Mesenchymal stem cell (in vitro differentiated cells and primary cell): ENCODE results near the gene ACBD6.
"Not testable (repeated sequence)": the region's sequence is repeated elsewhere in the genome, so short reads cannot be mapped to it uniquely, and the experiment has no call there.

ENCODE experiments used
- DNase-seq: peaks from one replicate; pipeline ENCODE4 v3.0.0-alpha.2; 2013
- H2AFZ ChIP-seq: one replicate; pipeline ENCODE4 v1.6.1; 2013; ENCODE audit warnings: low read depth, mild to moderate bottlenecking, control low read depth, inconsistent platforms, low read length, moderate library complexity
- H2AK5ac ChIP-seq: 2 replicates; pipeline ENCODE4 v1.6.1; 2013; ENCODE audit warnings: low read length, moderate library complexity, mild to moderate bottlenecking, inconsistent platforms; ENCODE audit not compliant: severe bottlenecking
- H2BK120ac ChIP-seq: one replicate; pipeline ENCODE4 v1.6.1; 2013; ENCODE audit warnings: low read depth, mild to moderate bottlenecking, inconsistent platforms, low read length, moderate library complexity
- H2BK12ac ChIP-seq, 2 experiments: one replicate each; pipeline ENCODE4 v1.6.1; 2013; ENCODE audit warnings: inconsistent platforms in 2 of 2, low read length in 2 of 2, mild to moderate bottlenecking in 2 of 2, moderate library complexity in 2 of 2, control low read depth in 1 of 2
- H2BK15ac ChIP-seq: one replicate; pipeline ENCODE4 v1.6.1; 2013; ENCODE audit warnings: mild to moderate bottlenecking, low read depth, inconsistent platforms; ENCODE audit not compliant: poor library complexity, severe bottlenecking
- H2BK5ac ChIP-seq: 2 replicates; pipeline ENCODE4 v1.6.1; 2013; ENCODE audit warnings: low read depth, mild to moderate bottlenecking, low read length, control low read depth, inconsistent platforms; ENCODE audit not compliant: poor library complexity, severe bottlenecking
- H3K14ac ChIP-seq, 2 experiments: one replicate each; pipeline ENCODE4 v1.6.1; 2013; ENCODE audit warnings: inconsistent platforms in 2 of 2, low read length in 2 of 2, control low read depth in 1 of 2, mild to moderate bottlenecking in 1 of 2, moderate library complexity in 1 of 2
- H3K18ac ChIP-seq, 2 experiments: one replicate each; pipeline ENCODE4 v1.6.1; 2013; ENCODE audit warnings: inconsistent platforms in 2 of 2, low read length in 2 of 2, control low read depth in 1 of 2, low read depth in 1 of 2, mild to moderate bottlenecking in 1 of 2
- H3K23ac ChIP-seq, 2 experiments: one replicate each; pipeline ENCODE4 v1.6.1; 2013; ENCODE audit warnings: inconsistent platforms in 2 of 2, low read length in 2 of 2, mild to moderate bottlenecking in 2 of 2, moderate library complexity in 2 of 2, control low read depth in 1 of 2
- H3K27ac ChIP-seq: 2 replicates; pipeline ENCODE4 v1.5.1; 2013; ENCODE audit warnings: mild to moderate bottlenecking, moderate library complexity, low read length, control low read depth, inconsistent platforms; ENCODE audit not compliant: poor library complexity, severe bottlenecking
- H3K27me3 ChIP-seq, 2 experiments: 2 replicates each; pipeline versions ENCODE4 v1.6.1 to v1.7.0; 2013; ENCODE audit warnings: low read length in 2 of 2, mild to moderate bottlenecking in 2 of 2, moderate library complexity in 2 of 2, control low read depth in 1 of 2, inconsistent platforms in 1 of 2; ENCODE audit not compliant: control insufficient read depth in 1 of 2, insufficient read depth in 1 of 2
- H3K36me3 ChIP-seq, 2 experiments: 2 replicates each; pipeline versions ENCODE4 v1.6.1 to v1.7.0; 2013; ENCODE audit warnings: low read length in 2 of 2, control low read depth in 1 of 2, inconsistent platforms in 1 of 2, low read depth in 1 of 2, mild to moderate bottlenecking in 1 of 2; ENCODE audit not compliant: insufficient read depth in 2 of 2, control insufficient read depth in 1 of 2
- H3K4ac ChIP-seq, 2 experiments: one replicate each; pipeline ENCODE4 v1.6.1; 2013; ENCODE audit warnings: inconsistent platforms in 2 of 2, low read length in 2 of 2, mild to moderate bottlenecking in 2 of 2, moderate library complexity in 2 of 2, control low read depth in 1 of 2, low read depth in 1 of 2
- H3K4me1 ChIP-seq: 2 replicates; pipeline ENCODE4 v1.6.1; 2013; ENCODE audit warnings: low read depth, low read length, control low read depth; ENCODE audit not compliant: control insufficient read depth, insufficient read depth
- H3K4me2 ChIP-seq: 2 replicates; pipeline ENCODE4 v1.6.1; 2013; ENCODE audit warnings: low read length, mild to moderate bottlenecking, inconsistent platforms; ENCODE audit not compliant: poor library complexity, severe bottlenecking
- H3K4me3 ChIP-seq, 2 experiments: 2 replicates each; pipeline versions ENCODE4 v1.5.1 to v1.7.0; 2013; ENCODE audit warnings: low read length in 2 of 2, mild to moderate bottlenecking in 2 of 2, control low read depth in 1 of 2, low read depth in 1 of 2; ENCODE audit not compliant: insufficient read depth in 1 of 2
- H3K79me1 ChIP-seq: replicated peaks from 2 replicates; pipeline ENCODE4 v1.6.1; 2013; ENCODE audit warnings: mild to moderate bottlenecking, control low read depth, low read length, inconsistent platforms; ENCODE audit not compliant: poor library complexity, severe bottlenecking
- H3K9ac ChIP-seq: 2 replicates; pipeline ENCODE4 v1.7.0; 2013; ENCODE audit warnings: mild to moderate bottlenecking, low read length, moderate library complexity
- H3K9me3 ChIP-seq: 2 replicates; pipeline ENCODE4 v1.7.0; 2013; ENCODE audit warnings: mild to moderate bottlenecking, low read length; ENCODE audit not compliant: control insufficient read depth
- H4K8ac ChIP-seq: one replicate; pipeline ENCODE4 v1.6.1; 2013; ENCODE audit warnings: inconsistent platforms, mild to moderate bottlenecking, low read length, moderate library complexity
- H4K91ac ChIP-seq: one replicate; pipeline ENCODE4 v1.6.1; 2013; ENCODE audit warnings: mild to moderate bottlenecking, low read length, inconsistent platforms
- WGBS: methylation state at CpG from one replicate; pipeline ENCODE4 v1.1.7; 2013; ENCODE audit warnings: mixed read lengths; 5-methylcytosine and 5-hydroxymethylcytosine counted together

Gene ACBD6

GRCh38 chr1:180461682-180462081, 40.7 kb downstream of the ACBD6 start:
- Histone ChIP-seq H3K36me3 (peaks cover 10 to 15% of the 10 kb centered on the region in 2 experiments), H3K79me1 (peaks cover 25% of the 10 kb centered on the region), H3K9me3 (peaks cover 47% of the 10 kb centered on the region)
- H3K27ac ChIP-seq, H2BK120ac ChIP-seq, H3K4me2 ChIP-seq, H3K9ac ChIP-seq, H3K23ac ChIP-seq, H2AFZ ChIP-seq, H3K14ac ChIP-seq, H2AK5ac ChIP-seq, H2BK15ac ChIP-seq, H2BK5ac ChIP-seq, H3K4ac ChIP-seq, H3K18ac ChIP-seq, H2BK12ac ChIP-seq, H4K91ac ChIP-seq, H3K4me1 ChIP-seq, H4K8ac ChIP-seq, H3K27me3 ChIP-seq, DNase-seq, H3K4me3 ChIP-seq: not testable (repeated sequence)
- WGBS = 100% methylated on average over 3 of the region's 4 CpGs

GRCh38 chr1:180458807-180459206, 43.6 kb downstream of the ACBD6 start:
- Histone ChIP-seq H3K36me3 (peaks cover 6 to 10% of the 10 kb centered on the region in 2 experiments), H2AK5ac (no peak overlapping the region), H3K4ac (no peak overlapping the region), H2BK12ac (no peak overlapping the region), H4K8ac (no peak overlapping the region), H3K27ac (no peak overlapping the region), H3K4me2 (no peak overlapping the region), H2AFZ (no peak overlapping the region), H3K9me3 (peaks cover 28% of the 10 kb centered on the region), H3K9ac (no peak overlapping the region), H3K79me1 (peaks cover 17% of the 10 kb centered on the region), H3K18ac (no peak overlapping the region), H3K4me3 (no peak overlapping the region), H3K23ac (no peak overlapping the region), H3K27me3 (no peaks in the 10 kb centered on the region), H3K14ac (no peak overlapping the region), H4K91ac (no peak overlapping the region), H2BK120ac (no peak overlapping the region), H2BK5ac (no peak overlapping the region), H3K4me1 (no peaks in the 10 kb centered on the region), H2BK15ac (no peak overlapping the region)
- WGBS = no CpG with 5 or more reads among the region's 2 CpGs
- DNase-seq = no peak

- Histone ChIP-seq H3K9me3 (peaks cover 9% of the 10 kb centered on the region), H2BK15ac (no peak overlapping the region), H3K79me1 (peaks cover 16% of the 10 kb centered on the region), H3K36me3 (peaks cover 5 to 9% of the 10 kb centered on the region in 2 experiments), H2BK120ac (no peak overlapping the region), H4K8ac (no peak overlapping the region), H3K9ac (no peak overlapping the region), H2AFZ (no peak overlapping the region), H2BK5ac (no peak overlapping the region), H2AK5ac (no peak overlapping the region), H3K4me3 (no peak overlapping the region), H3K27ac (no peak overlapping the region), H2BK12ac (no peak overlapping the region), H3K4ac (no peak overlapping the region), H3K4me2 (no peak overlapping the region), H4K91ac (no peak overlapping the region), H3K23ac (no peak overlapping the region), H3K18ac (no peak overlapping the region), H3K14ac (no peak overlapping the region), H3K4me1 (no peaks in the 10 kb centered on the region), H3K27me3 (no peaks in the 10 kb centered on the region)
- 100% methylated on average over 2 of the region's 4 CpGs for WGBS
- DNase-seq = no peak
These were observed 46.2 kb downstream of the ACBD6 start for GRCh38 chr1:180456191-180456590.

- H4K91ac ChIP-seq = no peak overlapping the region
- H3K23ac ChIP-seq = no peak overlapping the region
- H2BK120ac ChIP-seq = no peak overlapping the region
- no peak overlapping the region for H3K4ac ChIP-seq
- H3K14ac ChIP-seq = no peak overlapping the region
- no peak overlapping the region for H2BK15ac ChIP-seq
- no peak overlapping the region for H3K27ac ChIP-seq
- H2AK5ac ChIP-seq = no peak overlapping the region
- H3K9ac ChIP-seq = no peak overlapping the region
- H2AFZ ChIP-seq = no peak overlapping the region
- H3K79me1 ChIP-seq = peaks cover 8% of the 10 kb centered on the region
- H3K4me3 ChIP-seq = no peak overlapping the region
- H3K27me3 ChIP-seq = no peaks in the 10 kb centered on the region
- H3K4me2 ChIP-seq = no peak overlapping the region
- H3K4me1 ChIP-seq = no peaks in the 10 kb centered on the region
- H3K9me3 ChIP-seq = peaks cover 8% of the 10 kb centered on the region
- no peak overlapping the region for H2BK5ac ChIP-seq
- no peak for DNase-seq
- peaks cover 0 to 9% of the 10 kb centered on the region in 2 experiments for H3K36me3 ChIP-seq
- no peak overlapping the region for H2BK12ac ChIP-seq
- H4K8ac ChIP-seq = no peak overlapping the region
- H3K18ac ChIP-seq = no peak overlapping the region
These were observed 50.9 kb downstream of the ACBD6 start for GRCh38 chr1:180451504-180451903.
